ENCODE data around the gene RUFY1. TPM values are rescaled to one million over a fixed set of nuclear protein-coding genes. Genes with fewer than 3 reads are reported as not detected.
A peak's percentile ranks its signal among the peaks of the same experiment; 100 is the strongest.
"Not testable (repeated sequence)": the region's sequence is repeated elsewhere in the genome, so short reads cannot be mapped to it uniquely, and the experiment has no call there.

The RUFY1 gene
- total RNA-seq, 1 experiment from 2014 or later, result 34.0 TPM

DNA sequence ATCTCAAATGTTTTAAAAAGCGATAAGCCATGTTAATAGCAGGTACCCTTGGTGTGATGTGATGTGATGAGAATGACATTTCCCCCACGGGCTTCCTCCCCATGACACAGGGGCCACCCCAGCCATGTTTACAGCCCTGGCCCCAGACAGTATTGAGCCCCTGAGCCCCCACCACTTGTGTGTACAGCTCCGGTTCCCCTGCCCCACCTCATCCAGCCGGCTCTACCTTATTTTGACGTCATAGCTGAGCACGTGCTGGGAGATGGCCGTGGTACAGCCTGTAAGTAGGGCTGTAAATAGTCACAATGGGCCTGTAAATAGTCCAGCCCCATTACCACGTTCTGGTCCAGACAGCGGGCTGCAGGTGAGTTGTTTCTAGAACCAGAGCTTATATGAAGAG, 98.1 kb downstream of the RUFY1 start (continued):
- TF ChIP-seq, protein P1, sequence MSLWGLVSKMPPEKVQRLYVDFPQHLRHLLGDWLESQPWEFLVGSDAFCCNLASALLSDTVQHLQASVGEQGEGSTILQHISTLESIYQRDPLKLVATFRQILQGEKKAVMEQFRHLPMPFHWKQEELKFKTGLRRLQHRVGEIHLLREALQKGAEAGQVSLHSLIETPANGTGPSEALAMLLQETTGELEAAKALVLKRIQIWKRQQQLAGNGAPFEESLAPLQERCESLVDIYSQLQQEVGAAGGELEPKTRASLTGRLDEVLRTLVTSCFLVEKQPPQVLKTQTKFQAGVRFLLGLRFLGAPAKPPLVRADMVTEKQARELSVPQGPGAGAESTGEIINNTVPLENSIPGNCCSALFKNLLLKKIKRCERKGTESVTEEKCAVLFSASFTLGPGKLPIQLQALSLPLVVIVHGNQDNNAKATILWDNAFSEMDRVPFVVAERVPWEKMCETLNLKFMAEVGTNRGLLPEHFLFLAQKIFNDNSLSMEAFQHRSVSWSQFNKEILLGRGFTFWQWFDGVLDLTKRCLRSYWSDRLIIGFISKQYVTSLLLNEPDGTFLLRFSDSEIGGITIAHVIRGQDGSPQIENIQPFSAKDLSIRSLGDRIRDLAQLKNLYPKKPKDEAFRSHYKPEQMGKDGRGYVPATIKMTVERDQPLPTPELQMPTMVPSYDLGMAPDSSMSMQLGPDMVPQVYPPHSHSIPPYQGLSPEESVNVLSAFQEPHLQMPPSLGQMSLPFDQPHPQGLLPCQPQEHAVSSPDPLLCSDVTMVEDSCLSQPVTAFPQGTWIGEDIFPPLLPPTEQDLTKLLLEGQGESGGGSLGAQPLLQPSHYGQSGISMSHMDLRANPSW (CRISPR knock-in tag; conservative IDR thresholded peaks at IDR 0.05; ENCODE audit: low read depth), result no peak
- TF ChIP-seq, protein P2, sequence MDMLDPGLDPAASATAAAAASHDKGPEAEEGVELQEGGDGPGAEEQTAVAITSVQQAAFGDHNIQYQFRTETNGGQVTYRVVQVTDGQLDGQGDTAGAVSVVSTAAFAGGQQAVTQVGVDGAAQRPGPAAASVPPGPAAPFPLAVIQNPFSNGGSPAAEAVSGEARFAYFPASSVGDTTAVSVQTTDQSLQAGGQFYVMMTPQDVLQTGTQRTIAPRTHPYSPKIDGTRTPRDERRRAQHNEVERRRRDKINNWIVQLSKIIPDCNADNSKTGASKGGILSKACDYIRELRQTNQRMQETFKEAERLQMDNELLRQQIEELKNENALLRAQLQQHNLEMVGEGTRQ (CRISPR knock-in tag; IDR thresholded peaks at IDR 0.05), result no peak
- no peak for TF ChIP-seq RORB (CRISPR knock-in tag; IDR thresholded peaks at IDR 0.05)
- no peak for TF ChIP-seq MXD4 (CRISPR knock-in tag; IDR thresholded peaks at IDR 0.05; ENCODE audit: borderline replicate concordance)
- TF ChIP-seq GTF2I (CRISPR knock-in tag; conservative IDR thresholded peaks at IDR 0.05), result no peak
- TF ChIP-seq OVOL2 (CRISPR knock-in tag; IDR thresholded peaks at IDR 0.05; ENCODE audit: borderline replicate concordance), result no peak

GRCh38 chr5:179649166-179649703, 98.9 kb downstream of the RUFY1 start:
- H3K27ac Mint-ChIP-seq; H3K4me1 Mint-ChIP-seq; DNase-seq (ENCODE audit: low spot score); POLR2A ChIA-PET; H3K9me3 Mint-ChIP-seq; H3K36me3 Mint-ChIP-seq; H3K27me3 Mint-ChIP-seq (ENCODE audit: low read depth); H3K4me3 Mint-ChIP-seq; ATAC-seq: not testable (repeated sequence)
- CTCF ChIA-PET, result interaction anchor here (1.6 kb wide), 1 partner anchor 19 kb away, joined by 5 read pairs; no protein-coding TSS in a partner anchor

- ATAC-seq; POLR2A ChIA-PET; H3K4me1 Mint-ChIP-seq; DNase-seq (ENCODE audit: low spot score); H3K27ac Mint-ChIP-seq; H3K4me3 Mint-ChIP-seq; H3K36me3 Mint-ChIP-seq; H3K9me3 Mint-ChIP-seq: not testable (repeated sequence)
- H3K27me3 Mint-ChIP-seq (ENCODE audit: low read depth), result peaks cover 11% of the 10 kb centered on the region
- CTCF ChIA-PET, result interaction anchor here (1.6 kb wide), 1 partner anchor 18 kb away, joined by 5 read pairs; no protein-coding TSS in a partner anchor
These were observed 99.9 kb downstream of the RUFY1 start for GRCh38 chr5:179650245-179650644.

- H3K9me3 Mint-ChIP-seq; CTCF ChIA-PET; H3K4me1 Mint-ChIP-seq; POLR2A ChIA-PET; DNase-seq (ENCODE audit: low spot score); H3K36me3 Mint-ChIP-seq; ATAC-seq; H3K4me3 Mint-ChIP-seq; H3K27ac Mint-ChIP-seq: not testable (repeated sequence)
- H3K27me3 Mint-ChIP-seq (ENCODE audit: low read depth), result peaks cover 11% of the 10 kb centered on the region
These were observed 102.8 kb downstream of the RUFY1 start for GRCh38 chr5:179653135-179653534.

GRCh38 chr5:179657302-179658178, 107.2 kb downstream of the RUFY1 start:
- H3K9me3 Mint-ChIP-seq; CTCF ChIA-PET; H3K4me1 Mint-ChIP-seq; H3K27me3 Mint-ChIP-seq (ENCODE audit: low read depth); DNase-seq (ENCODE audit: low spot score); H3K36me3 Mint-ChIP-seq; H3K27ac Mint-ChIP-seq; H3K4me3 Mint-ChIP-seq; POLR2A ChIA-PET: not testable (repeated sequence)
- ATAC-seq, result peak; percentile 88

GRCh38 chr5:179658179-179658856, 108.0 kb downstream of the RUFY1 start:
- H3K36me3 Mint-ChIP-seq; POLR2A ChIA-PET; H3K9me3 Mint-ChIP-seq; H3K4me1 Mint-ChIP-seq; DNase-seq (ENCODE audit: low spot score); H3K27me3 Mint-ChIP-seq (ENCODE audit: low read depth): not testable (repeated sequence)
- CTCF ChIA-PET, result interaction anchor here (0.6 kb wide), 2 partner anchors 34 to 250 kb away, joined by 3 read pairs; no protein-coding TSS in a partner anchor
- peak; percentile 65 for ATAC-seq
- Mint-ChIP-seq H3K27ac (peak overlapping the region; percentile 68; the same call in 1 of the 2 replicates), H3K4me3 (peak overlapping the region; percentile 76)

Other genes with a start within 250 kb of the RUFY1 start
- 6.9 to 11.2 TPM (median 9.0 TPM) in 3 replicates for gene ADAMTS2, start 205.1 kb upstream of the RUFY1 start, total RNA-seq (2021)
- gene HNRNPH1, start 73.1 kb downstream of the RUFY1 start, total RNA-seq (2021), result 671 to 865 TPM (median 709 TPM) in 3 replicates
- gene CBY3, start 130.5 kb downstream of the RUFY1 start, total RNA-seq (2021), result 0.25 to 0.37 TPM (median 0.25 TPM) in 3 replicates
- gene CANX, start 148.4 kb downstream of the RUFY1 start, total RNA-seq (2021), result 493 to 611 TPM (median 500 TPM) in 3 replicates
- gene MAML1, start 182.3 kb downstream of the RUFY1 start, total RNA-seq (2021), result 40.5 to 42.2 TPM (median 42.2 TPM) in 3 replicates
- gene LTC4S, start 243.4 kb downstream of the RUFY1 start, total RNA-seq (2021), result 2.6 to 4.5 TPM (median 3.0 TPM) in 3 replicates